CD4-positive, alpha-beta T cell treated with Interferon alpha-2 for 1 hour (primary cell): ENCODE measurements around the gene GCA.

ENCODE experiments used
- DNase-seq, 2 donors: peaks; one replicate each; pipeline ENCODE4 v3.0.0-alpha.2; 2020 to 2022

Gene GCA

DNA sequence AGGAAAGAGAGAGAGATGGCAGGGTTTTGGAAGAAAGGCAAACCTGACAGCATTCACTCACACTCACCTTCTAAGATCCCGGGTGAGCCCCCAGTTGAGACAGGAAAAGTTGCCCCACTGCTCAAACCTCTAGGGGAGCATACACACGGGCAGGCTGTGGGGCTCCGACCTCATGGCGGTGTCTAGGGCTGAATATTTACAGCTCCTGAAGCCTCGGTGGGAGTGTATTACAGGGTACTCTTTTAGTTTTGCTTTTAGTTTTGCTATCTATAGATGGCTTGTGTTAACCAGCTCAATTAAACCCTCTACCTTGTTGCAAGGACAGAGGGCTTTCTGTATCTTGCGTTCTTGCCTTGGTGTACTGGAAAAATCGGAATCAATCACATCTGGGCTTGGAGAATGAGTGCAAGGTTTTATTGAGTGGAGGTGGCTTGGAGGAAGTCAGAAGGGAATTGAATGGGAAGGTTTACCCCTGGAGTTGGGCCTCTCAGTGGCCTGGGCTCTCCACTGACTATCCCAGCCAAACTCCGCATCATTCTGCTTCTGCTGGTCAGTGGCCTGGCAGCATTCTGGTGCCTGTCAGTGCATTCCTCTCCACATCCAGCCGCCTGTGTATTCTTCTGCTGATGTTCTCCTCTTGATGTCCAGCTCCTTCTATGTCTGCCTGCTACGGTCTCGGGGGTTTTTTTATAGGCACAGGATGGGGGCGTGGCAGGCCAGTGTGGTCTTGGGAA lies 15.3 kb upstream of the GCA start:
- no peak for DNase-seq

DNA sequence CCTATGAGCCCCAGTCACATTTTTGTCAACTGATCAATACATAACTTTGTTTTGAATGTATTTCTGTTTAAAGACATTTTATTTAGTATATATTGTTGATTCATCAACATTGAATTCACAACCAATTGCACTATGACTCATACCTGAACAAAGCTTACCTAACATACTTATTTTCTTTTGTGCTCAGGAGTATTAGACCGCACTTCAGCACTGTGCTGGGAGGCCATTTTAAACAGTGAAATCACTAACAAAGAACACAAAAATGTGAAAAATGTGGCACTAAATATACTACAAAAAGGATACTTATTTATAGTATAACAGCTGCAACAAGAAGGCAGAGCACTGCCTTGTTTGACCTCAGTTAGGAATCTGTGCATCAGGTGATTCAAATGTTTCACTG lies 13.1 kb upstream of the GCA start:
- no peak for DNase-seq

DNA sequence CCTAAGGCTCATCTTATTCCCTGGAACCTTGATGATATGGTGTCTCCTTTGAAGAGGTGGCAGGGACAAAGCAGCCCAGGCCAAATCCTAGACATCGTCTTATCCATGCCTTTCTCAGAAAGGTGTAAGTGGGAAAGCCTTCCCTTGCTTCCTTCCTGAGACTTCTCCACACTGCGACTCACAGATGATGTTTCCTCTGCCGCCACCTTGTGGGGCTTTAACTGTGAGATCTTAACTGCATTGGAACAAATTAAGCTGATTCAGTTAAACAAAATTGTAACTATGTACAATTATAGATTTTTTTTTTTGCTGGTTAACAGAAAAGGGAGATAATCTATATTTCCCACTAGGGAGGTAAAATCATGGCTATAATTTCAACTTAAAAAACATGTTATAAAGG lies 10.0 kb upstream of the GCA start:
- DNase-seq = peak in 1 of 2 donors; percentile 43

DNA sequence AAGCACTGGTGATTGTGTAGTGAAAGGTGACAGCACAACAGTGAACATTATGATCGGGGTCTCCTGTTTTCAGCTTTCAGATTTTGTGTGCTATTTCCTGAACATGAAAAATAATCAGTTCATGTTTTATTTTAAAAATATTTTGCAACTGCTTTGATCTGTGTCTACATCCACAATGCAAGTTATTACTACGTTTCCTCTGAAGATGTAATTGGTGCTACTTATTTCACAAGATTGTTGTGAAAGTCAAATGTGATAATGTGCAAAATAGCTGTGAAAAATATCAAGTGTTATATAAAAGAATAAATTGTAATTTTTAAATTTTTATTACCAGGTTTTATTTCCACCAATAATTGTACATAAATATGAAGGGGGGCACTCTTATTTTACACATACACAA lies 6.1 kb upstream of the GCA start:
- no peak for DNase-seq

DNA sequence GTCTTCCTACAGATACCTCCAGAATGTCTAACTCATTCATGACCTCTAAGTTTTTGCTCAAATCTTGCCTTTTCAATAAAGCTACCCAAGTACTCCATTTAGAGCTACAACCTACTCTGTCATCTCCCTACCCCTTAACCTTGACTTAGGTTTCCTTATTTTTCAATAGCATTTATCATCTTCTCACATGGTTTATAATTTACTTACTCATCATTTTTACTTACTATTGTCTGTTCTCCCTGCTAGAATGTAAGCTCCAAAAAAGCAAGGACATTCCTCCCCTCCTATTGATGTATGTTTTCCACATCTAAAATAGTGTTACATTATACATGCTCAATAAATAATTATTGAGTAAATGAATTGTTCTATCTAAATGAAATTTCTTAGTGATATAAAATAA lies 3.1 kb upstream of the GCA start:
- no peak for DNase-seq

DNA sequence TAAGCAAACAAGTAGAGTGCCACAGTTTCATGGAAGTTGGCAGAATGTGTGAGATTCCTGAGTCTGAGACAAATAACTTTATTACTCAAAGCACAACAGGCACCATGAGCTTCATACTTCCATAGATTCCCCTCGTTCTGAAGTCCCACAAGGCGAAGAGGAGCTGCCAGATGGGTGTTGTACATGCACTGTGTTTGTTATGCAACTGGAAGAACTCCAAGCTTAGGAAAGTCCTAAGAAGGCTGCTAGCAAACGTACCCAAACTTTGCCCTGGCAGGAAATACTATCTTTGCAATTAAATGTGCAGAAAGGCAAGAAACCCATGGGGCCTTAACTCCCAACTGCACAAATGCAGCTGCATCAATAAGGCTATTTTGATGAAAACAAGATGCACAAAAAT lies 1.6 kb upstream of the GCA start:
- DNase-seq = no peak

DNA sequence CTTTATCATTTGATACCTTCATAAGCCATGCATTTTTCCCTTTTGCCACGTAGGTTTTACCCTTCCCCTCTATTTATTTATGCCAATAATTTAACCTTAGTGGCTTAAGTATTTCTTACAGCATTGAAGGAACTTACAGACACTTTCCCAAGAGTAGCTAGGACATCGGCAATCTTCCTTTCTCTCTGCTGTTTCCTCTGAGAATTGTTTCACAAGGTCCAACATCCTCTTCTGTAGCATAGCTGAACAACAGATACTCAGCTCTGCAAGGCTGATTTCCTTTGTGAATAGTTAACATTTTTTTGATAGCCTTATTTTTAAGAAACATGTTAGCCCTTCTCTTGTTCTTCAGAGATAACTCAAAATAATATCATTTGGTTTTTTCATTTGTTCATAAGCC lies 1.1 kb upstream of the GCA start:
- no peak for DNase-seq

DNA sequence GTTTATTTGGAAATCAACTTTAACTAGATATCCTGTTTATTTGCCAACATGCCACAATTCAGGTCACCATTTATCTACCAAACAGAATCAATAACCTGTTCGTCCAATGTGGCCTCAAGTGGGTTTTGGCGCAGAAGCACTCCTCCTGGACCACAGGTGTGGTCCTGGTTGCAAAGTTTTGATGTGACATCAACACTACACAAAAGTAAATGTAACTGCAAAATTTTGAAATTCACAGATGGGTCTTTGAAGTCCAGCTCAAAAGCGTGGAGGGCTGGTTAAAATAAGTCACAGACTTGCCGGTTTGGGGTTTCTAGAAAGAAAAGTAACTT lies 474 bp upstream of the GCA start:
- peak in 1 of 2 donors; percentile 4 for DNase-seq

DNA sequence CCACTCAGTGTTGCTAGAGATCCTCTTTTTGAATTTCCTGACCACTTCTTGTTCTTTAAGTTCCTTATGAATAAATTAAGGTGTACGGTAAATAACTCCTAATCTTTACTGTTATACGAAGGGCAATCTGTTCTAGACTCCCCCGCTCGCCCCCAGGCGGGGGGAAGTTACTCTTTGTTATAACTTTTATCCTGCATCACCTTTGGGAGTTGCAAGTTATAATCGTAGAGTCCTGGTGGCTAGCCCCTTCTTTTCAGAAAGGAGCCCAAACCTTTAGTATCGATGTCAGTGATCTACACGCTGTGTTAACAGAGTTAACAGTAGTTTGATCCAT lies 652 bp downstream of the GCA start:
- DNase-seq = no peak

DNA sequence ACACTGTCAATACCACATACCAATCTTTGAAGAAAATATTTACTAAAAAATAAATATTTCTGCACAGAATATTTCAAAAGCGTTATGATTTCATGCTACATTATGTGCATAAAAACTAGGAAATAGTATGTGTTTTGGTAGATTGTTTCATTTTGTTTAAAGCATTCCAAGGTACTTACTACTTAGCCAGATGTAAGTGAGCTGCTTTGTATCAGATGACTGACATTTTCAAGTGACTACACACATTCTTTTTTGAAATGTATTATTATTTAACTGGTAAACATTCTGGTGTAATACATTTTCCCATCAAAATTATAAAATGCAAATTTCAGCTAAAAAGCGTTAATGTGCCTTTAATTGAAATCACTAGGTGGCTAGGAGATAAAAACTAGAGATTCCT lies 21.5 kb downstream of the GCA start:
- no peak for DNase-seq

DNA sequence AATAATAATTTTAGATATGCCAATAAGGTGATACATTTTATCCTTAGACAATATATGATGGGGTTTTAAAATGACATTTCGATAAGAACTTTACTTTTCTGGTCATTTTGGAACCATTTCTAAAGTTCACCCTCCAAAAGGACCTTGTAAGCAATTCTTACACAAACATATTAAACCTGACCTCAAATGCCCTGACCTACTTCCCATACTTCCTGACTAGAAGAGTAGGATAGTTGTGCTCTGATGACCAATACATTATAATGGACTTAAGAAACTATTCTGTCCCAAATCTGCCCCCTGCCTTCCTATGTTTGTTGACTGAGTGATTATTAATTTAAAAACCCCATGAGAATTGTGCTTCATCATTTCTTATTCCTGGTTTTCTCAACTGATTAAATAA lies 24.6 kb downstream of the GCA start:
- no peak for DNase-seq

DNA sequence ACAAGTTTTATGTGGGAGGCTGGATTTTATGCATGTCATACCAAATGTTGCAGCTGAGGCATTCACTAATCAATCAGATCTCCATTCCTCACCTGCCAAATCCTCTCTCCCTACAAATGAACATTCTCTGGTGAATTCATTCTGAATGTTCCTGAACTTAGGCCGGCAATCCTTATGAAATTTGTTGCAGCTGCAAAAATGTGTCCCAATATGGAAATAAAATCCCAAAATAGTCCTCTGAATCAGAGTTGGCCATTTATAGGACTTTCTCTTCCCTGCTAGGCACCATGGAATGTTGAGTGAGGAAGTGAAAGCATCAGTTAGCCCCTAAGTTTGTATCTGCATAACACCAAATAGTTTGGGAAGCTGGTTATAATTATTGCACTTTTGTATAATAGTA lies 25.6 kb downstream of the GCA start:
- DNase-seq = no peak

DNA sequence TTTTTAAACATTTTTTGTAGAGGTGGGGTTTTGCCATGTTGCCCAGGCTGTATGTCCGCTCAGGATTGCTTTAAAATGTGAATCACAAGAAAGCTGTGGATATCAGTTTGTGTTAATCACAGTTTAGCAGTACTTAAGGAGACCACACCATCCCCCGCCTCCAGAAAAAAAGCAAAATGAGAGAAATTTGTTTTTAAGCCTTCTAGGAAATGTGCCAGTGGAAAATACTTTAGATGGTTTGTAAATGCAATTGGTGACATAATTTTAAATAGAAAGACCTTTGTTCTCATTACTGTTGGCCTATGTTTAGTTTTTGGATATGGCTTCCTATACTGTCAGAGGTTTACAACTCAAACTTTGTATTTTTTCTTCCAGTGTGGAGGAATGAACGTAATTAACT lies 27.0 kb downstream of the GCA start:
- DNase-seq = no peak

DNA sequence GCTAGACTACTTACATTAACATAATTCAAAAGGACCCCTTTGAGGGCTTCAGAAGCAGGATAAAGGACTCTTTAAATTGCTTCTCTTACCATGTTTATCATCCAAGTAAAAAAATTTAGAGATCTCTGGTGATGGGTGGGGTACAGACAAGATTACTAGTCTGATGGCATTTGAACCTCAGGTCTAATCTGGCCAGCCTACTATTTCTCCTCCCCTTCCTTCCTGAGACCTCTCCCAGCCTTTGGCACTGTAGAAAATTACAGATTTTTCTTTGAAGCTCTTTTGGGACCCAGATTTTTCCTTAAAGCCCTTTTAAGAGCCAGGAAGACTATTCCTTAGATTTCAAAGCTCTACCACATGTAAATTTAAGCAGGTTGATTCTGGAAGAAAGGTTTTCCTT lies 28.9 kb downstream of the GCA start:
- DNase-seq = no peak

DNA sequence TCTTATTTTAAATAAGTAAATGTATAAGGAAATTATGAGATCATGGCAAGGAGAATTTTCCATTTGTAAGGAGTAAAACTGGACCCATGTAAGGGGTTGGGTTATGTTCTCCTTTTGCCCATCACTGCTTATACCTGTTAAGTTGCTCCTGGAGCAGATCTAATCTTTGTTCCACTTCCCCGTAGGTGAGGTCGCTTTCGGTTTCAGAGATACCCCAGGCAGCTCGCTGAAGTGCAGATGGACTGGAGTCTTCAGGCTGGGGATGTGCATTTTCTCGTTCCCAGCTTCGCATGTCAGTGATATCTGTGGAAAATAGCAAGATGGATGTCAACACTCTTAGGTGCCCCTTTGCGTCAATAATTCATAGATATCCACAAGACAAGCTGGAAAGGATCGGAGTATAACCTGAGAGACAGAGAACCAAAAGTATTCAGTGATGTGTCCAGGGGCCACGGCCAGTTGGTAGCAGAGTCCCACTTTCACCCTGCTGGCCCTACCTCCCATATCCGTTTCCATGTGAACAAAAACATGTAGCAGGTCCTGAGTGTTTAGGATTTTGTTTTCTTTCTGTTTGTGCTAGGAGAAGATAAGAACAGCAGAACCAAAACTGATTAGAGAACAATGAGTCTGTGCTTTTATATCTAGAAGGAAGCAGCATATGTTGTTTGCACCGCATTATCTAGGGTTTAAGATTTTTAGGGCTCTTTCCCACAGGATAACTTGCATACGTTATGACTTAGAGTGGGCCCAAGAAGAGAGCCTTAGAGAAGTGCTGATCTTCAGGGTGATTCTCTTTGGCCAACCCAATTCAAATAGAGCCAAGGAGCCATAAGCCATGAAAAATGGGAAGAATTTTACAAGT lies 36.0 kb downstream of the GCA start:
- peak in 1 of 2 donors; percentile 4 for DNase-seq

DNA sequence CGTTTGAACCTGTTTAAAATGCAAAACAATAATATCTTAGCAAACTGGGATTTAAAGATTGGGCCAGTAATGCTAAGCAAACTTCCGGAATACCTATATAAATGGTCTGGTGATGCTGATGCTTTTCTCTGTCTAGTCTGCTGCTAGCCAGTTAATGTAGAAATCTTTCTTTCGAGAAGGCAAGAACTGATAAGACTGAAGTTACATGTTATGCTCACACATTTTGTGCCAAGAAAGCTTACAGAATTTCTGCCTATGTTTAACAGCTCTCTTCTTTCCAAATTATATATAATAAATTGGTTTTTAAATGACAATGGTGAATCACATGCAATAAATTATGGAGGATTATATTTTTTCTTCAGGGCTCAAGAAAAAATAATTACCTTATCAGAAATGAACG lies 37.9 kb downstream of the GCA start:
- DNase-seq = no peak

DNA sequence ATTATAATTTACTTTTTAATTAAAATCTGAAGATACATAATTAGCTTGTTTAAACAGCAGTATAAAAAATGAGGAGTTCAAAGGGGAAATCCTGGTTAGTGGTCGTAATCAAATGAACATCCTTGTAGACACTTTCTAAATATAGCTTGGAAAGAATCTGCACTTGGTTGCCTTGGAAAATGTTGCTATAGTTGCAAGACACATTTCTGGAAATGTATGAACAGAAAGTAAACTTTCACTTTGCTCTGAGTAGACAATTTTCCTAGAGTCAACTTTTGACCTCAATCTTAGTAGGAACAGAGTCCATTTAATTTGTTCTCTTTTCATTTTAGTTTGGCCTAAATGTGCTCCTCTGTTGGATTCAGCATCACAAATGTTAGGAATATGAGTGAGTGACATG lies 38.3 kb downstream of the GCA start:
- DNase-seq = no peak

DNA sequence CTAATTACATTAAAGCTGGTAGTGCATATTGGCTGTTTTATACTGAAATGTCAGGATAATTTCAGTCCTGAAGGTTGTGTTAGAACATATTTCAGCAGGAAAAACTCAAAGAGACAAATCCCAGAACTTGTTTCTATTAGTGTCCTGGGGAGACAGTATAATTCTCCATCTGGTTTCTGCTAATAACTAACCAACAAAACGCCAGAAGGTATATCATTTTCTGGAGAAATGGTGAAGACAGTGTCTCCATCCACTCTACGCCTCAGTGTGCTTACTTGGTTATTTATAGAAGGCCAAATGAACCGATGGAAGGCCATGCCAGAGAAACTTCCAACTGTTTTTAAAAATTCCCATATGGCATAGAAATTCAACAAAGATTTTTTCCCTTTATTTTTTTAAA lies 41.6 kb downstream of the GCA start:
- no peak for DNase-seq

DNA sequence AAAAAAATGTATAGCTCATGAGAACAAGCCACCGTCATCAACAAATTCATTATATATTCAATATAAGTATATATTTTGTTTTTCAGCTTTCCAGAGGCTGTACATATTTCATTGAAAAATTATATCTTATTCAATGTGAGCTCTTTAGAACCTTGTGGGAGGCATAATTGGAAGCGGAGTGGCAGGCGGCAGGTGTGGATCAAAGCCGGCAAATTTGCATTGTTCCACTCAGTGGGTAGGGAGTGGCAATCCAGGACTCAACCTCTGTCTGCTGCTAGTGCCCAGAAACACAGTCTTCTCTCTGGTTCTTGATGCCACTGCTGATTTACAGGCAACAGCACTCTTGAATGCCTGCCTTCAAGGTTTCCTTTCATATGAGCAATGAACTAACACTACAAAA lies 46.9 kb downstream of the GCA start:
- no peak for DNase-seq

DNA sequence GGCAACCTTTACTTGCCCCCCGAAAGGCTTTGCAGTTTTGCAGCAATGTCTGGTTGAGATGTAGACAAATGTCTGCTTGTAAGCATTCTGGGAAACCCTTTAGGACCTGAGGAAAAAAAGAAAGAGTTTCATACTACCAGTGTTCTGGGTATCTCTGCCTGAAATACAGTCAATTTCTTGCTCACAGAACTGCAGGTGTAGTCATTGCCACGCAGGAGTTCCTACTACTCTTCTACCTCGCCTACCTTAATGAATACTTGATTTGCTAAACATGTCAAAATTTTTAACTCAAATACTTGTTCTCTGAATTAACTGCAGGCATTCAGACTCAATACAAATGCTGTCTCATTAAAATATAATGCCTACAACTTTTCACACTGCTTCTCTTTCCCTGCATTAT lies 56.4 kb downstream of the GCA start:
- no peak for DNase-seq

DNA sequence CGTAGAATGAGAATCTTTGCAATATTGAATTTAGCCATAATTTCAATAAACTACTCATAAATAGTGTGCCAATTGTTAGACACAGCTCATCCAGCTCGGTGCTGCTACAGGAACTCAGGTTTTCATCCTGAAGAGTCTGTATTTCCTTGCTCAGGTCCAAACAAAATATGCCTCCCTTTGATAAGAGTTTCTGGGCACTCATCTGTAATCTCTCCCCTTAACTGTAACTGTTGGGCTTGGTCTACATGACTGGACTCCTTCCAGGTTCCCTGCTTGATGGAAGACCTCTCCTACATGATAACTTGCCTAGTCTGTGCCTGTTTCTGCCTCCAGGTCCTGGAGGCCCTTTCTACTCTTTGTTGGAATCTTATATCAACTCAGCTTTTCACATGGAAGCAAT lies 57.9 kb downstream of the GCA start:
- no peak for DNase-seq

DNA sequence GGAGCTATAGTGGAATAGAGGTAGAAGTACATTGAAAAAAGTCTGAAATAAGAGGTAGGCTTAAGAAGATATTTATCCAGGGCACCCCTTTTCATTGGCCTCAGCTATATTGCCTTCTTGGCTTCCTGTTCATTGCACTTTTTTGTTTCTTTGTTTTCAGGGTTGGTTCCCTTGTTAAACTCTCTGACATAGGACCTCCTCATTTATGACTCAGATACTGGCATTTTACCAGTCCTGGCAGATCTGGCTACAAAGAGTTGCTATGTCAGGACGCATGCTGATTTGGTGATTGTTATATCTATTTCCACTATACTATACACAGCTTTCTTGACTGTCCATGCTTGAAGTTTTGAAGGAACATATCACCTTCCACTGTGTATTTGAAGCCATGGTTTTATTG lies 60.0 kb downstream of the GCA start:
- no peak for DNase-seq
